A204.1 (cell line): ENCODE measurements around the gene ZNF213.

ENCODE experiments used
- FAIRE-seq: peaks from 2 replicates; lab custom pipeline; 2012; peaks lifted over from hg19 to GRCh38; lab: Jason Lieb, UNC

Gene ZNF213

GRCh38 chr16:3134338-3135125, at the start of gene ZNF213:
Gene ZNF213 (plus strand): TSS chr16:3135029. CDS start chr16:3137281, 2,252 bp downstream.
- peak; percentile 92 for FAIRE-seq

- FAIRE-seq = no peak
Observed at GRCh38 chr16:3085868-3086595, 48.8 kb upstream of the ZNF213 start.

- no peak for FAIRE-seq
Observed at GRCh38 chr16:3086596-3087242, 48.1 kb upstream of the ZNF213 start.

- FAIRE-seq = no peak
Observed at GRCh38 chr16:3087243-3088235, 47.3 kb upstream of the ZNF213 start.

- FAIRE-seq = no peak
Observed at GRCh38 chr16:3088450-3088849, 46.4 kb upstream of the ZNF213 start.

- no peak for FAIRE-seq
Observed at GRCh38 chr16:3088925-3089716, 45.7 kb upstream of the ZNF213 start.

GRCh38 chr16:3089717-3090592, 44.9 kb upstream of the ZNF213 start:
- FAIRE-seq = no peak

- no peak for FAIRE-seq
Observed at GRCh38 chr16:3091551-3091950, 43.3 kb upstream of the ZNF213 start.

- FAIRE-seq = no peak
Observed at GRCh38 chr16:3092501-3092941, 42.3 kb upstream of the ZNF213 start.

GRCh38 chr16:3094289-3095027, 40.4 kb upstream of the ZNF213 start:
- FAIRE-seq = no peak

- no peak for FAIRE-seq
Observed at GRCh38 chr16:3095869-3096268, 39.0 kb upstream of the ZNF213 start.

- no peak for FAIRE-seq
Observed at GRCh38 chr16:3096362-3096761, 38.5 kb upstream of the ZNF213 start.

- no peak for FAIRE-seq
Observed at GRCh38 chr16:3097266-3097665, 37.6 kb upstream of the ZNF213 start.

GRCh38 chr16:3098459-3099394, 36.1 kb upstream of the ZNF213 start, which contains the start of gene ZSCAN10:
Gene ZSCAN10 (minus strand): TSS chr16:3099294. CDS start chr16:3092937, 6,357 bp downstream.
- FAIRE-seq = no peak

- no peak for FAIRE-seq
Observed at GRCh38 chr16:3099395-3099731, 35.5 kb upstream of the ZNF213 start.

GRCh38 chr16:3099732-3100499, 34.9 kb upstream of the ZNF213 start:
- no peak for FAIRE-seq
